K562 (cell line): Measurements from ENCODE around the gene HOXB6. TPM values are rescaled to one million over a fixed set of nuclear protein-coding genes. Genes with fewer than 3 reads are reported as not detected.
A peak's percentile ranks its signal among the peaks of the same experiment; 100 is the strongest.

Experiments
- CBFA2T2 ChIP-seq: fragments of 450-650 bp; conservative IDR thresholded peaks from 2 replicates; pipeline ENCODE4 v1.6.1; 2017; ENCODE audit warnings: mild to moderate bottlenecking
- CEBPB ChIP-seq: fragments of 450-650 bp; IDR thresholded peaks from 2 replicates; pipeline ENCODE4 v1.6.1; 2016; ENCODE audit warnings: missing genetic modification characterization, missing compliant biosample characterization
- DACH1 ChIP-seq: fragments of 450-650 bp; IDR thresholded peaks from 2 replicates; pipeline ENCODE4 v1.6.1; 2018; ENCODE audit not compliant: partially characterized antibody
- ETV1 ChIP-seq: fragments of 450-650 bp; conservative IDR thresholded peaks from 2 replicates; pipeline ENCODE4 v1.6.1; 2016; ENCODE audit warnings: missing genetic modification characterization, control low read depth, low read depth, missing compliant biosample characterization
- HMGN3 ChIP-seq: IDR thresholded peaks from 2 replicates; pipeline ENCODE4 v1.6.1; 2011; ENCODE audit warnings: borderline replicate concordance, low read depth, mild to moderate bottlenecking, mixed read lengths, low read length; ENCODE audit not compliant: insufficient read length; ENCODE audit errors: extremely low read depth
- MEIS2 ChIP-seq: fragments of 450-650 bp; IDR thresholded peaks from 2 replicates; pipeline ENCODE4 v1.6.1; 2014; ENCODE audit warnings: mild to moderate bottlenecking; ENCODE audit not compliant: partially characterized antibody
- MNT ChIP-seq, 2 experiments: fragments of 450-650 bp; conservative IDR thresholded peaks; 2 replicates each; pipeline ENCODE4 v1.6.1; 2017; ENCODE audit warnings: mild to moderate bottlenecking in 2 of 2, moderate library complexity in 2 of 2
- TAF7 ChIP-seq: fragments of 450-650 bp; IDR thresholded peaks from 2 replicates; pipeline ENCODE4 v1.6.1; 2016; ENCODE audit warnings: missing genetic modification characterization, missing compliant biosample characterization
- TFAP4 ChIP-seq: sonication (generic); formaldehyde crosslinking; IDR thresholded peaks from 2 replicates; pipeline ENCODE4 v1.8.0; 2022; ENCODE audit warnings: missing genetic modification reagents, mild to moderate bottlenecking, moderate library complexity, borderline replicate concordance
- ZNF408 ChIP-seq: fragments of 250-450 bp; sonication (Bioruptor Pico); IDR thresholded peaks from 2 replicates; pipeline ENCODE4 v1.4.0; 2020; ENCODE audit warnings: low read depth, mild to moderate bottlenecking, moderate library complexity
- ZNF444 ChIP-seq: fragments of 250-450 bp; sonication (Bioruptor Pico); IDR thresholded peaks from 2 replicates; pipeline ENCODE4 v1.4.0; 2020; ENCODE audit warnings: mild to moderate bottlenecking, moderate library complexity
- polyA plus RNA-seq, 8 experiments: library from polyadenylated mRNA; depleted of rRNA in 4 of 8; stranded (reverse) in 5 of 8; unstranded in 3 of 8; fragments of >200 nt; fragmentation: Nextera tagmentation in 2 of 8; fragmentation: Illumina TruSeq in 1 of 8; extraction: Ambion mirVana in 2 of 8; extraction: Trizol in 1 of 8; gene quantifications; 2 replicates each; pipeline versions ENCODE4 v1.2.1 to v1.2.3, GENCODE V29; 2011 to 2014; ENCODE audit warnings: inconsistent platforms in 1 of 8, missing spikeins in 1 of 8
- total RNA-seq, 7 experiments: library from RNA; depleted of rRNA in 6 of 7; stranded (reverse); fragments of >200 nt in 6 of 7; fragmentation: Illumina TruSeq in 2 of 7; extraction: Trizol in 2 of 7; gene quantifications; 2 replicates each; pipeline versions ENCODE4 v1.2.1 to v1.2.3, GENCODE V29; 2011 to 2021; ENCODE audit warnings: low replicate concordance in 1 of 7
- TF ChIP-seq, protein P1 (sequence below): fragments of 450-650 bp; IDR thresholded peaks from 2 replicates; pipeline ENCODE4 v1.6.1; 2016; ENCODE audit warnings: missing biosample characterization, missing genetic modification characterization
- TF ChIP-seq, protein P2 (sequence below), 2 experiments: fragments of 450-650 bp; IDR thresholded peaks; 2 replicates each; pipeline ENCODE4 v1.6.1; 2016; ENCODE audit warnings: mild to moderate bottlenecking in 2 of 2, borderline replicate concordance in 1 of 2, low read depth in 1 of 2, moderate library complexity in 1 of 2

HOXB6 gene
- total and polyA plus RNA-seq, 9 of the 15 experiments (the other 6 are each of a cell fraction or from before 2014, with no cell fraction given): 1.2 to 14.8 (median 4.9) TPM

DNA sequence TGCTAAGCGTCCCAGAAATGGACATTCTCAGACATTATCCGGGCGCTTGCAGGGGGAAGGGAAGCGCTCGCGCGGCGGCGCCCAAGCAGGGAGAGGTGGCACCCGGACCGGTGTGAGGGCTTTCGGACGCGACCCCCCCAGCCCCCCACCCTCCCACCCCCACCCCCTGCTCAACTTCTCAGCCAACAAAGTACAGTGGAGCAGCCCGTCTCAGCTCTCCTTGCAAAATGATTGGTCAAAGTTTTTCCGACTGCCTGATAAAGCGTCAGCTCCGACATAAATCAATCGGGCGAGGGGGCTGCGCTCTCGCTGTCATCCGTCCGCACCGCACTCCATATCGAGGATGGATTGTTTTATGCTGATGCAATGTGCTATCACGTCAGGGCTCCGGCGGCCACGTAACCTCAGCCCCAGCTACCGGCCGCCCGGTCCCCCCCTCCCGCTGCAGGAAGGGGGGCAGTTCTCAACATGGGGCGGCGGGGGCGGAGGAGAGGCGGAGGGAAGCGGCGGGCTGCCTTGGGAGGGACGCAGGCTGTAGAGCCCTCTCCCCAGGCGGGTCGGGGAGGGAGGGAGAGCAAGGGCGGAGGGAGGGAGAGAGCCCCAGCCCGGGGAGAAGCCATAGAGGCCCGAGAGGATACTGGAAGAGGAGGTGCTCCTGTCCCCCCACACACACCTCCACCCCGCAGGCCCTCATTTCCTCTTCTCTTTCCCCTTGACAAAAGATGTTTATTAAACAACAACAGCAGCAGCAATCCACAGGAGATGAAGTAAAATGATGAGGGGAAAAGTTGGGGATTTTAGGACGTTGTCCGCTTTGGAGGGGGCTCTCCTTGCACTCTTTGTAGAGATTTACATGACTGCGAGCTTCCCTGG lies 21.7 kb upstream of the HOXB6 start, which contains the start of gene HOXB9 (continued):
- peak; percentile 59 to 89; a peak in 3 of 4 replicates for TF ChIP-seq MNT (conservative IDR thresholded peaks at IDR 0.05)
- peak; percentile 98 for TF ChIP-seq HMGN3
- TF ChIP-seq DACH1: peak; percentile 66
- peak; percentile 96 for TF ChIP-seq TFAP4 (CRISPR knock-in tag)
- peak; percentile 12; the same call in 1 of the 2 replicates for TF ChIP-seq TAF7 (tag)
- 0 out of 2 replicates have a peak, but pooled peaks have one; percentile 30 for TF ChIP-seq CBFA2T2
- TF ChIP-seq, protein P1, sequence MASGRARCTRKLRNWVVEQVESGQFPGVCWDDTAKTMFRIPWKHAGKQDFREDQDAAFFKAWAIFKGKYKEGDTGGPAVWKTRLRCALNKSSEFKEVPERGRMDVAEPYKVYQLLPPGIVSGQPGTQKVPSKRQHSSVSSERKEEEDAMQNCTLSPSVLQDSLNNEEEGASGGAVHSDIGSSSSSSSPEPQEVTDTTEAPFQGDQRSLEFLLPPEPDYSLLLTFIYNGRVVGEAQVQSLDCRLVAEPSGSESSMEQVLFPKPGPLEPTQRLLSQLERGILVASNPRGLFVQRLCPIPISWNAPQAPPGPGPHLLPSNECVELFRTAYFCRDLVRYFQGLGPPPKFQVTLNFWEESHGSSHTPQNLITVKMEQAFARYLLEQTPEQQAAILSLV (tag): peak; percentile 90
- TF ChIP-seq MEIS2: peak; percentile 100
- TF ChIP-seq ZNF444: peak; percentile 29; the same call in 1 of the 2 replicates
- TF ChIP-seq CEBPB (tag): peak; percentile 96
- TF ChIP-seq, protein P2, sequence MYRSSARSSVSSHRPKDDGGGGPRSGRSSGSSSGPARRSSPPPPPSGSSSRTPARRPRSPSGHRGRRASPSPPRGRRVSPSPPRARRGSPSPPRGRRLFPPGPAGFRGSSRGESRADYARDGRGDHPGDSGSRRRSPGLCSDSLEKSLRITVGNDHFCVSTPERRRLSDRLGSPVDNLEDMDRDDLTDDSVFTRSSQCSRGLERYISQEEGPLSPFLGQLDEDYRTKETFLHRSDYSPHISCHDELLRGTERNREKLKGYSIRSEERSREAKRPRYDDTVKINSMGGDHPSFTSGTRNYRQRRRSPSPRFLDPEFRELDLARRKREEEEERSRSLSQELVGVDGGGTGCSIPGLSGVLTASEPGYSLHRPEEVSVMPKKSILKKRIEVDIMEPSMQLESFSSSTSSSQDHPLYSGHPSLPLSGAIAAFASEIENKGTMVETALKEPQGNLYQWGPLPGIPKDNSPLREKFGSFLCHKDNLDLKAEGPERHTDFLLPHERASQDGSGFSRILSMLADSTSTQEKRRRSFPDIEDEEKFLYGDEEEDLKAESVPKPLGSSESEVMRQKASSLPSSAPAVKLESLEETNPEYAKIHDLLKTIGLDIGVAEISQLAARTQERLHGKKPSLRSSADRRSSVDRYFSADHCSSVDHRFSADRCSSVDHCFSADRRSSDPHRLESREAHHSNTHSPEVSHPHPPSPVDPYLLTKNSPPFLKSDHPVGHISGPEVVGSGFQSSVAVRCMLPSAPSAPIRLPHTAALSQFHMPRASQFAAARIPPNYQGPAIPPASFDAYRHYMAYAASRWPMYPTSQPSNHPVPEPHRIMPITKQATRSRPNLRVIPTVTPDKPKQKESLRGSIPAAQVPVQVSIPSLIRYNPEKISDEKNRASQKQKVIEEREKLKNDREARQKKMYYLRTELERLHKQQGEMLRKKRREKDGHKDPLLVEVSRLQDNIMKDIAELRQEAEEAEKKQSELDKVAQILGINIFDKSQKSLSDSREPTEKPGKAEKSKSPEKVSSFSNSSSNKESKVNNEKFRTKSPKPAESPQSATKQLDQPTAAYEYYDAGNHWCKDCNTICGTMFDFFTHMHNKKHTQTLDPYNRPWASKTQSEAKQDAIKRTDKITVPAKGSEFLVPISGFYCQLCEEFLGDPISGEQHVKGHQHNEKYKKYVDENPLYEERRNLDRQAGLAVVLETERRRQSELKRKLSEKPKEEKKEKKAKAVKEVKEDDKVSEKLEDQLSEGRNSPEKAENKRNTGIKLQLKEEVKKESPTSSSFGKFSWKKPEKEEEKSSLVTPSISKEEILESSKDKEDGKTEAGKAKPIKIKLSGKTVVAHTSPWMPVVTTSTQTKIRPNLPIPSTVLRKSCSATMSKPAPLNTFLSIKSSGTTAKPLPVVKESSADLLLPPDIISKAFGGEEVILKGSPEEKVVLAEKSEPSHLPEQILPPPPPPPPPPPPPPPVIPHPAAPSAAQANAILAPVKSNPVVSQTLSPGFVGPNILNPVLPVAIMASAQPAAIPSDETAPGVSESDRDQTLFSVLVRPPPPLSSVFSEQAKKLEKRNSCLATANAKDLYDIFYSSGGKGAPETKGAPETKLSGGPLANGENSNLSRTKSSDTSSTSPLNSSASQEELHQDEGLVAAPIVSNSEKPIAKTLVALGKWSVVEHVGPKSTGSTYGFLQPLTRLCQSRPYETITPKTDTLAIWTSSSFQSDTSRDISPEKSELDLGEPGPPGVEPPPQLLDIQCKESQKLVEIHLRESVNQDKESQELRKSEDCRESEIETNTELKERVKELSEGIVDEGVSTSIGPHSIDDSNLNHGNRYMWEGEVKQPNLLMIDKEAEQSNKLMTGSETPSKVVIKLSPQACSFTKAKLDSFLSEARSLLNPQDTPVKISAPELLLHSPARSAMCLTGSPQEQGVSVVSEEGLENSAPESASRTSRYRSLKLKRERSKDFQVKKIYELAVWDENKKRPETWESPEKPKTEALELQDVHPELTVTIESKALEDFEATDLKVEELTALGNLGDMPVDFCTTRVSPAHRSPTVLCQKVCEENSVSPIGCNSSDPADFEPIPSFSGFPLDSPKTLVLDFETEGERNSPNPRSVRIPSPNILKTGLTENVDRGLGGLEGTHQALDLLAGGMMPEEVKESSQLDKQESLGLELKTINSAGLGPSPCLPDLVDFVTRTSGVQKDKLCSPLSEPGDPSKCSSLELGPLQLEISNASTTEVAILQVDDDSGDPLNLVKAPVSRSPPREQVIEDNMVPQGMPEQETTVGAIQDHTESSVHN (IDR thresholded peaks at IDR 0.05; ENCODE audit: borderline replicate concordance in 1 of 2, low read depth in 1 of 2): peak in 1 of 2 experiments; percentile 97; a peak in 2 of 4 replicates
- TF ChIP-seq ETV1 (tag): peak; percentile 89
- TF ChIP-seq ZNF408: no peak
